GM23338 (cell line): ENCODE data around the gene AADAC. TPM values are rescaled to one million over a fixed set of nuclear protein-coding genes. Genes with fewer than 3 reads are reported as not detected.
A peak's percentile ranks its signal among the peaks of the same experiment; 100 is the strongest.

Source experiments
- ATAC-seq: fragments of 200-7000 bp; cut with Tn5 transposase; 3 replicates; pipeline ENCODE4 v1.9.1; 2020
- DNase-seq: peaks from one replicate; pipeline ENCODE4 v3.0.0-alpha.2; 2015; ENCODE audit warnings: low spot score
- H2AFZ ChIP-seq: fragments of 200-600 bp; sonication (generic); 2 replicates; pipeline ENCODE4 v1.8.0; 2016; ENCODE audit warnings: antibody characterized with exemption, mild to moderate bottlenecking, moderate library complexity
- H3F3A ChIP-seq: fragments of 200-600 bp; sonication (generic); replicated peaks from 2 replicates; pipeline ENCODE4 v1.8.0; 2017; ENCODE audit warnings: antibody characterized with exemption, mixed run types, low read depth
- H3K27ac ChIP-seq: fragments of 200-600 bp; sonication (generic); 2 replicates; pipeline ENCODE4 v1.6.1; 2016; ENCODE audit warnings: low read depth
- H3K27me3 ChIP-seq: fragments of 200-600 bp; sonication (generic); 2 replicates; pipeline ENCODE4 v1.8.0; 2016; ENCODE audit warnings: mild to moderate bottlenecking, mixed run types, moderate library complexity; ENCODE audit not compliant: insufficient read depth
- H3K36me3 ChIP-seq: fragments of 200-600 bp; sonication (generic); 2 replicates; pipeline ENCODE4 v1.8.0; 2016; ENCODE audit warnings: mild to moderate bottlenecking; ENCODE audit not compliant: insufficient read depth
- H3K4me1 ChIP-seq: fragments of 200-600 bp; sonication (generic); 2 replicates; pipeline ENCODE4 v1.8.0; 2016; ENCODE audit warnings: mild to moderate bottlenecking, moderate library complexity; ENCODE audit not compliant: insufficient read depth
- H3K4me2 ChIP-seq: fragments of 200-600 bp; sonication (generic); 2 replicates; pipeline ENCODE4 v1.7.1; 2017; ENCODE audit warnings: mixed run types
- H3K4me3 ChIP-seq: fragments of 200-600 bp; sonication (generic); 2 replicates; pipeline ENCODE4 v1.6.1; 2016; ENCODE audit warnings: mixed run types
- H3K79me2 ChIP-seq: fragments of 200-600 bp; sonication (generic); replicated peaks from 2 replicates; pipeline ENCODE4 v1.8.0; 2017; ENCODE audit warnings: mild to moderate bottlenecking; ENCODE audit not compliant: insufficient read depth
- H3K9me2 ChIP-seq: fragments of 200-600 bp; sonication (generic); 2 replicates; pipeline ENCODE4 v1.8.0; 2017; ENCODE audit not compliant: insufficient read depth
- H4K20me1 ChIP-seq: fragments of 200-600 bp; sonication (generic); replicated peaks from 2 replicates; pipeline ENCODE4 v1.8.0; 2017; ENCODE audit warnings: mild to moderate bottlenecking; ENCODE audit not compliant: insufficient read depth
- H3K27ac Mint-ChIP-seq: 2 replicates; pipeline ENCODE4 v1.8.0; 2020; ENCODE audit warnings: inconsistent platforms, mild to moderate bottlenecking, moderate library complexity, mixed read lengths
- H3K27me3 Mint-ChIP-seq: 3 replicates; pipeline ENCODE4 v1.8.0; 2022; ENCODE audit warnings: low read depth, mild to moderate bottlenecking, moderate library complexity, mixed read lengths, inconsistent platforms; ENCODE audit not compliant: insufficient read depth, poor library complexity
- H3K36me3 Mint-ChIP-seq: 3 replicates; pipeline ENCODE4 v1.8.0; 2021; ENCODE audit warnings: low read depth, mild to moderate bottlenecking, inconsistent platforms, moderate library complexity, mixed read lengths
- H3K4me1 Mint-ChIP-seq: 3 replicates; pipeline ENCODE4 v1.8.0; 2020; ENCODE audit warnings: mild to moderate bottlenecking, inconsistent platforms, mixed read lengths
- H3K4me3 Mint-ChIP-seq: 3 replicates; pipeline ENCODE4 v1.8.0; 2021; ENCODE audit warnings: moderate library complexity, mild to moderate bottlenecking, inconsistent platforms, mixed read lengths
- H3K9me3 Mint-ChIP-seq: 3 replicates; pipeline ENCODE4 v1.8.0; 2020; ENCODE audit warnings: moderate library complexity, mild to moderate bottlenecking, inconsistent platforms, mixed read lengths
- CREB1 ChIP-seq: fragments of 250-450 bp; sonication (Bioruptor Pico); IDR thresholded peaks from 2 replicates; pipeline ENCODE4 v1.5.0; 2020; ENCODE audit warnings: low read depth, mild to moderate bottlenecking, moderate library complexity
- EZH2 ChIP-seq: fragments of 200-600 bp; sonication (generic); IDR thresholded peaks from one replicate; pipeline ENCODE4 v1.8.0; 2017; ENCODE audit warnings: antibody characterized with exemption, mild to moderate bottlenecking, low read depth; ENCODE audit not compliant: unreplicated experiment
- EZH2phosphoT487 ChIP-seq: fragments of 200-600 bp; sonication (generic); IDR thresholded peaks from one replicate; pipeline ENCODE4 v1.8.1; 2018; ENCODE audit warnings: antibody characterized with exemption; ENCODE audit not compliant: unreplicated experiment
- JUNB ChIP-seq: IDR thresholded peaks from one replicate; pipeline ENCODE4 v1.6.1; 2016; ENCODE audit warnings: antibody characterized with exemption; ENCODE audit not compliant: unreplicated experiment
- NANOG ChIP-seq: IDR thresholded peaks from 2 replicates; pipeline ENCODE4 v1.6.1; 2016; ENCODE audit warnings: antibody characterized with exemption, borderline replicate concordance
- POLR2AphosphoS5 ChIP-seq: IDR thresholded peaks from 2 replicates; pipeline ENCODE4 v1.6.1; 2016; ENCODE audit warnings: antibody characterized with exemption, low read depth
- STAT1 ChIP-seq: IDR thresholded peaks from one replicate; pipeline ENCODE4 v1.6.1; 2016; ENCODE audit warnings: antibody characterized with exemption; ENCODE audit not compliant: unreplicated experiment
- ZNF114 ChIP-seq: fragments of 250-450 bp; sonication (Bioruptor Pico); IDR thresholded peaks from 2 replicates; pipeline ENCODE4 v1.5.0; 2020; ENCODE audit warnings: mild to moderate bottlenecking, moderate library complexity
- ZNF331 ChIP-seq: fragments of 250-450 bp; sonication (Bioruptor Pico); IDR thresholded peaks from 2 replicates; pipeline ENCODE4 v1.5.0; 2020; ENCODE audit warnings: low read depth, mild to moderate bottlenecking, moderate library complexity
- polyA plus RNA-seq: library from polyadenylated mRNA; unstranded; fragments of >200 nt; fragmentation: Nextera tagmentation; extraction: Ambion mirVana; gene quantifications from 2 replicates; pipeline ENCODE4 v1.2.1, GENCODE V29; 2016
- total RNA-seq: library from RNA; depleted of rRNA; stranded (reverse); fragments of >200 nt; shearing (Covaris generic); gene quantifications from 2 replicates; pipeline ENCODE4 v1.2.3, GENCODE V29; 2014
- TF ChIP-seq, protein P1 (sequence below), 2 experiments: fragments of 200-600 bp in 1 of 2; sonication (generic) in 1 of 2; conservative IDR thresholded peaks; 2 replicates each; pipeline versions ENCODE4 v1.5.1 to v1.6.1; 2016 to 2017; ENCODE audit warnings: antibody characterized with exemption in 2 of 2, low read depth in 2 of 2, mild to moderate bottlenecking in 2 of 2, moderate library complexity in 1 of 2
- TF ChIP-seq, protein P2 (sequence below): IDR thresholded peaks from 2 replicates; pipeline ENCODE4 v1.6.1; 2016; ENCODE audit warnings: antibody characterized with exemption
- TF ChIP-seq, protein P3 (sequence below): fragments of 250-450 bp; sonication (Bioruptor Pico); IDR thresholded peaks from 2 replicates; pipeline ENCODE4 v1.5.0; 2020; ENCODE audit warnings: mild to moderate bottlenecking, moderate library complexity
- TF ChIP-seq, protein P4 (sequence below): IDR thresholded peaks from one replicate; pipeline ENCODE4 v1.6.1; 2018; ENCODE audit warnings: antibody characterized with exemption; ENCODE audit not compliant: unreplicated experiment

The AADAC gene
- total and polyA plus RNA-seq, 2 experiments from 2014 or later, result not detected

DNA sequence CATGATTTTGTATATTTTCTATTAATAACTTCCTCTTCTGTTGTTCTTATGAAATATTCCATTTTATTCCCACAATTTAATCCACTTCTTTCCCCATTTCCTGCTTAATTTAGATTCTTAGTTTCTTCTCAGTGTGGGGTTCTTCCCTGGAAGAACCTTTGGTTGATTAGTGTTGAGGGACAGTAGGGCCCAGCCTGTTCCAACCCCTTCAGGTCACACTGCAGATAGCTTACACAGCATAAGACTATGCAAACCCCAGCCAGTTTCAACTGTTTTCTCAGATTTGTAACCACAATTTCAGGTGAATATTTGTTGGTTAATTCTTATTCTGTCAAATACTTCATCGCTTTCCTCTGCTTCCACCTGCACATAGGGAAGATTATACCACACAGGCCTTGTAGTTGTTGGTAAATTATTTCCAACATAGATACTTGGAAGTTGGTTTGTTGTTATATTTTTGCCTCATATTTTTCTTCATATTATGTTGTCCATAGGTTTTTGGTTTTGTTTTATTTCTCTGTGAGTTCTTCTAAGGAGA, 45.5 kb upstream of the AADAC start:
- no peaks in the 10 kb centered on the region for H3K9me3 Mint-ChIP-seq
- H3K36me3 Mint-ChIP-seq, result no peaks in the 10 kb centered on the region
- H3K4me1 Mint-ChIP-seq, result no peaks in the 10 kb centered on the region
- Histone ChIP-seq H3K4me3 (no peak overlapping the region), H2AFZ (no peak overlapping the region), H3K9me2 (no peaks in the 10 kb centered on the region), H3K27me3 (no peaks in the 10 kb centered on the region), H3K79me2 (no peaks in the 10 kb centered on the region), H3K4me1 (no peaks in the 10 kb centered on the region), H4K20me1 (no peaks in the 10 kb centered on the region), H3K27ac (no peak overlapping the region), H3F3A (no peaks in the 10 kb centered on the region), H3K4me2 (no peak overlapping the region), H3K36me3 (no peaks in the 10 kb centered on the region)
- H3K27ac Mint-ChIP-seq, result peak overlapping the region; percentile 30; the same call in 1 of the 2 replicates
- H3K27me3 Mint-ChIP-seq, result no peaks in the 10 kb centered on the region
- no peak overlapping the region for H3K4me3 Mint-ChIP-seq
- TF ChIP-seq POLR2AphosphoS5 (no peak), CREB1 (CRISPR knock-in tag) (no peak), JUNB (no peak), ZNF114 (CRISPR knock-in tag) (no peak), STAT1 (no peak), ZNF331 (CRISPR knock-in tag) (no peak), EZH2phosphoT487 (no peak), EZH2 (no peak), NANOG (no peak)
- TF ChIP-seq, protein P1, sequence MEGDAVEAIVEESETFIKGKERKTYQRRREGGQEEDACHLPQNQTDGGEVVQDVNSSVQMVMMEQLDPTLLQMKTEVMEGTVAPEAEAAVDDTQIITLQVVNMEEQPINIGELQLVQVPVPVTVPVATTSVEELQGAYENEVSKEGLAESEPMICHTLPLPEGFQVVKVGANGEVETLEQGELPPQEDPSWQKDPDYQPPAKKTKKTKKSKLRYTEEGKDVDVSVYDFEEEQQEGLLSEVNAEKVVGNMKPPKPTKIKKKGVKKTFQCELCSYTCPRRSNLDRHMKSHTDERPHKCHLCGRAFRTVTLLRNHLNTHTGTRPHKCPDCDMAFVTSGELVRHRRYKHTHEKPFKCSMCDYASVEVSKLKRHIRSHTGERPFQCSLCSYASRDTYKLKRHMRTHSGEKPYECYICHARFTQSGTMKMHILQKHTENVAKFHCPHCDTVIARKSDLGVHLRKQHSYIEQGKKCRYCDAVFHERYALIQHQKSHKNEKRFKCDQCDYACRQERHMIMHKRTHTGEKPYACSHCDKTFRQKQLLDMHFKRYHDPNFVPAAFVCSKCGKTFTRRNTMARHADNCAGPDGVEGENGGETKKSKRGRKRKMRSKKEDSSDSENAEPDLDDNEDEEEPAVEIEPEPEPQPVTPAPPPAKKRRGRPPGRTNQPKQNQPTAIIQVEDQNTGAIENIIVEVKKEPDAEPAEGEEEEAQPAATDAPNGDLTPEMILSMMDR (conservative IDR thresholded peaks at IDR 0.05; ENCODE audit: low read depth in 2 of 2), result no peak
- TF ChIP-seq, protein P2, sequence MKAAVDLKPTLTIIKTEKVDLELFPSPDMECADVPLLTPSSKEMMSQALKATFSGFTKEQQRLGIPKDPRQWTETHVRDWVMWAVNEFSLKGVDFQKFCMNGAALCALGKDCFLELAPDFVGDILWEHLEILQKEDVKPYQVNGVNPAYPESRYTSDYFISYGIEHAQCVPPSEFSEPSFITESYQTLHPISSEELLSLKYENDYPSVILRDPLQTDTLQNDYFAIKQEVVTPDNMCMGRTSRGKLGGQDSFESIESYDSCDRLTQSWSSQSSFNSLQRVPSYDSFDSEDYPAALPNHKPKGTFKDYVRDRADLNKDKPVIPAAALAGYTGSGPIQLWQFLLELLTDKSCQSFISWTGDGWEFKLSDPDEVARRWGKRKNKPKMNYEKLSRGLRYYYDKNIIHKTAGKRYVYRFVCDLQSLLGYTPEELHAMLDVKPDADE, result no peak
- TF ChIP-seq, protein P3, sequence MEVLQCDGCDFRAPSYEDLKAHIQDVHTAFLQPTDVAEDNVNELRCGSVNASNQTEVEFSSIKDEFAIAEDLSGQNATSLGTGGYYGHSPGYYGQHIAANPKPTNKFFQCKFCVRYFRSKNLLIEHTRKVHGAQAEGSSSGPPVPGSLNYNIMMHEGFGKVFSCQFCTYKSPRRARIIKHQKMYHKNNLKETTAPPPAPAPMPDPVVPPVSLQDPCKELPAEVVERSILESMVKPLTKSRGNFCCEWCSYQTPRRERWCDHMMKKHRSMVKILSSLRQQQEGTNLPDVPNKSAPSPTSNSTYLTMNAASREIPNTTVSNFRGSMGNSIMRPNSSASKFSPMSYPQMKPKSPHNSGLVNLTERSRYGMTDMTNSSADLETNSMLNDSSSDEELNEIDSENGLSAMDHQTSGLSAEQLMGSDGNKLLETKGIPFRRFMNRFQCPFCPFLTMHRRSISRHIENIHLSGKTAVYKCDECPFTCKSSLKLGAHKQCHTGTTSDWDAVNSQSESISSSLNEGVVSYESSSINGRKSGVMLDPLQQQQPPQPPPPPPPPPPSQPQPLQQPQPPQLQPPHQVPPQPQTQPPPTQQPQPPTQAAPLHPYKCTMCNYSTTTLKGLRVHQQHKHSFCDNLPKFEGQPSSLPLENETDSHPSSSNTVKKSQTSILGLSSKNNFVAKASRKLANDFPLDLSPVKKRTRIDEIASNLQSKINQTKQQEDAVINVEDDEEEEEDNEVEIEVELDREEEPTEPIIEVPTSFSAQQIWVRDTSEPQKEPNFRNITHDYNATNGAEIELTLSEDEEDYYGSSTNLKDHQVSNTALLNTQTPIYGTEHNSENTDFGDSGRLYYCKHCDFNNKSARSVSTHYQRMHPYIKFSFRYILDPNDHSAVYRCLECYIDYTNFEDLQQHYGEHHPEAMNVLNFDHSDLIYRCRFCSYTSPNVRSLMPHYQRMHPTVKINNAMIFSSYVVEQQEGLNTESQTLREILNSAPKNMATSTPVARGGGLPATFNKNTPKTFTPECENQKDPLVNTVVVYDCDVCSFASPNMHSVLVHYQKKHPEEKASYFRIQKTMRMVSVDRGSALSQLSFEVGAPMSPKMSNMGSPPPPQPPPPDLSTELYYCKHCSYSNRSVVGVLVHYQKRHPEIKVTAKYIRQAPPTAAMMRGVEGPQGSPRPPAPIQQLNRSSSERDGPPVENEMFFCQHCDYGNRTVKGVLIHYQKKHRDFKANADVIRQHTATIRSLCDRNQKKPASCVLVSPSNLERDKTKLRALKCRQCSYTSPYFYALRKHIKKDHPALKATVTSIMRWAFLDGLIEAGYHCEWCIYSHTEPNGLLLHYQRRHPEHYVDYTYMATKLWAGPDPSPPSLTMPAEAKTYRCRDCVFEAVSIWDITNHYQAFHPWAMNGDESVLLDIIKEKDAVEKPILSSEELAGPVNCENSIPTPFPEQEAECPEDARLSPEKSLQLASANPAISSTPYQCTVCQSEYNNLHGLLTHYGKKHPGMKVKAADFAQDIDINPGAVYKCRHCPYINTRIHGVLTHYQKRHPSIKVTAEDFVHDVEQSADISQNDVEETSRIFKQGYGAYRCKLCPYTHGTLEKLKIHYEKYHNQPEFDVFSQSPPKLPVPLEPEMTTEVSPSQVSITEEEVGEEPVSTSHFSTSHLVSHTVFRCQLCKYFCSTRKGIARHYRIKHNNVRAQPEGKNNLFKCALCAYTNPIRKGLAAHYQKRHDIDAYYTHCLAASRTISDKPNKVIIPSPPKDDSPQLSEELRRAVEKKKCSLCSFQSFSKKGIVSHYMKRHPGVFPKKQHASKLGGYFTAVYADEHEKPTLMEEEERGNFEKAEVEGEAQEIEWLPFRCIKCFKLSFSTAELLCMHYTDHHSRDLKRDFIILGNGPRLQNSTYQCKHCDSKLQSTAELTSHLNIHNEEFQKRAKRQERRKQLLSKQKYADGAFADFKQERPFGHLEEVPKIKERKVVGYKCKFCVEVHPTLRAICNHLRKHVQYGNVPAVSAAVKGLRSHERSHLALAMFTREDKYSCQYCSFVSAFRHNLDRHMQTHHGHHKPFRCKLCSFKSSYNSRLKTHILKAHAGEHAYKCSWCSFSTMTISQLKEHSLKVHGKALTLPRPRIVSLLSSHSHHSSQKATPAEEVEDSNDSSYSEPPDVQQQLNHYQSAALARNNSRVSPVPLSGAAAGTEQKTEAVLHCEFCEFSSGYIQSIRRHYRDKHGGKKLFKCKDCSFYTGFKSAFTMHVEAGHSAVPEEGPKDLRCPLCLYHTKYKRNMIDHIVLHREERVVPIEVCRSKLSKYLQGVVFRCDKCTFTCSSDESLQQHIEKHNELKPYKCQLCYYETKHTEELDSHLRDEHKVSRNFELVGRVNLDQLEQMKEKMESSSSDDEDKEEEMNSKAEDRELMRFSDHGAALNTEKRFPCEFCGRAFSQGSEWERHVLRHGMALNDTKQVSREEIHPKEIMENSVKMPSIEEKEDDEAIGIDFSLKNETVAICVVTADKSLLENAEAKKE, result no peak
- TF ChIP-seq, protein P4, sequence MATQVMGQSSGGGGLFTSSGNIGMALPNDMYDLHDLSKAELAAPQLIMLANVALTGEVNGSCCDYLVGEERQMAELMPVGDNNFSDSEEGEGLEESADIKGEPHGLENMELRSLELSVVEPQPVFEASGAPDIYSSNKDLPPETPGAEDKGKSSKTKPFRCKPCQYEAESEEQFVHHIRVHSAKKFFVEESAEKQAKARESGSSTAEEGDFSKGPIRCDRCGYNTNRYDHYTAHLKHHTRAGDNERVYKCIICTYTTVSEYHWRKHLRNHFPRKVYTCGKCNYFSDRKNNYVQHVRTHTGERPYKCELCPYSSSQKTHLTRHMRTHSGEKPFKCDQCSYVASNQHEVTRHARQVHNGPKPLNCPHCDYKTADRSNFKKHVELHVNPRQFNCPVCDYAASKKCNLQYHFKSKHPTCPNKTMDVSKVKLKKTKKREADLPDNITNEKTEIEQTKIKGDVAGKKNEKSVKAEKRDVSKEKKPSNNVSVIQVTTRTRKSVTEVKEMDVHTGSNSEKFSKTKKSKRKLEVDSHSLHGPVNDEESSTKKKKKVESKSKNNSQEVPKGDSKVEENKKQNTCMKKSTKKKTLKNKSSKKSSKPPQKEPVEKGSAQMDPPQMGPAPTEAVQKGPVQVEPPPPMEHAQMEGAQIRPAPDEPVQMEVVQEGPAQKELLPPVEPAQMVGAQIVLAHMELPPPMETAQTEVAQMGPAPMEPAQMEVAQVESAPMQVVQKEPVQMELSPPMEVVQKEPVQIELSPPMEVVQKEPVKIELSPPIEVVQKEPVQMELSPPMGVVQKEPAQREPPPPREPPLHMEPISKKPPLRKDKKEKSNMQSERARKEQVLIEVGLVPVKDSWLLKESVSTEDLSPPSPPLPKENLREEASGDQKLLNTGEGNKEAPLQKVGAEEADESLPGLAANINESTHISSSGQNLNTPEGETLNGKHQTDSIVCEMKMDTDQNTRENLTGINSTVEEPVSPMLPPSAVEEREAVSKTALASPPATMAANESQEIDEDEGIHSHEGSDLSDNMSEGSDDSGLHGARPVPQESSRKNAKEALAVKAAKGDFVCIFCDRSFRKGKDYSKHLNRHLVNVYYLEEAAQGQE, result no peak
- ATAC-seq, result no peak
- no peak for DNase-seq
